Measurements from ENCODE around the gene DEFB114.
"Not testable (repeated sequence)": the region's sequence is repeated elsewhere in the genome, so short reads cannot be mapped to it uniquely, and the experiment has no call there.

The DEFB114 gene

GRCh38 chr6:49964064-49964463 lies at the start of gene DEFB114:
Gene DEFB114 (minus strand): TSS chr6:49964164. CDS start chr6:49964105, 59 bp downstream.
- no peak for DNase-seq

GRCh38 chr6:50007819-50008218 lies 43.9 kb upstream of the DEFB114 start:
- DNase-seq, result no peak

- no peak for DNase-seq
Measured at GRCh38 chr6:50003139-50003538, 39.2 kb upstream of the DEFB114 start.

- no peak for DNase-seq
Measured at GRCh38 chr6:49995278-49995677, 31.3 kb upstream of the DEFB114 start.

GRCh38 chr6:49988900-49989299 lies 24.9 kb upstream of the DEFB114 start:
- no peak for DNase-seq

- DNase-seq, result no peak
Measured at GRCh38 chr6:49987749-49988148, 23.8 kb upstream of the DEFB114 start.

- no peak for DNase-seq
Measured at GRCh38 chr6:49986551-49986950, 22.6 kb upstream of the DEFB114 start.

GRCh38 chr6:49982046-49982445 lies 18.1 kb upstream of the DEFB114 start:
- DNase-seq, result no peak

- no peak for DNase-seq
Measured at GRCh38 chr6:49980898-49981297, 16.9 kb upstream of the DEFB114 start.

GRCh38 chr6:49979584-49979983 lies 15.6 kb upstream of the DEFB114 start:
- no peak for DNase-seq

GRCh38 chr6:49978332-49979226 lies 14.6 kb upstream of the DEFB114 start:
- DNase-seq, result no peak

GRCh38 chr6:49969605-49970004 lies 5.6 kb upstream of the DEFB114 start, which contains the start of gene DEFB113:
Gene DEFB113 (minus strand): TSS chr6:49969625. CDS start chr6:49969625, 0 bp downstream.
- DNase-seq, result no peak

GRCh38 chr6:49966823-49967222 lies 2.9 kb upstream of the DEFB114 start:
- no peak for DNase-seq

GRCh38 chr6:49966334-49966733 lies 2.4 kb upstream of the DEFB114 start:
- no peak for DNase-seq

- no peak for DNase-seq
Measured at GRCh38 chr6:49958180-49958579, 5.8 kb downstream of the DEFB114 start.

GRCh38 chr6:49955847-49956246 lies 8.1 kb downstream of the DEFB114 start:
- no peak for DNase-seq

GRCh38 chr6:49951926-49952325 lies 12.0 kb downstream of the DEFB114 start:
- DNase-seq, result no peak

GRCh38 chr6:49950415-49950751 lies 13.6 kb downstream of the DEFB114 start:
- no peak for DNase-seq

GRCh38 chr6:49949062-49949461 lies 14.9 kb downstream of the DEFB114 start:
- no peak for DNase-seq

- DNase-seq, result no peak
Measured at GRCh38 chr6:49946835-49947234, 17.1 kb downstream of the DEFB114 start.

GRCh38 chr6:49944068-49944467 lies 19.9 kb downstream of the DEFB114 start:
- DNase-seq, result not testable (repeated sequence)

- DNase-seq, result no peak
Measured at GRCh38 chr6:49939993-49940498, 23.9 kb downstream of the DEFB114 start.

GRCh38 chr6:49937811-49938210 lies 26.2 kb downstream of the DEFB114 start:
- no peak for DNase-seq

GRCh38 chr6:49937017-49937416 lies 26.9 kb downstream of the DEFB114 start:
- DNase-seq, result no peak

- no peak for DNase-seq
Measured at GRCh38 chr6:49935387-49935786, 28.6 kb downstream of the DEFB114 start.

Data from activated naive CD4-positive, alpha-beta T cell (primary cell).